H1 (cell line): ENCODE results near the gene MFAP1. TPM values are rescaled to one million over a fixed set of nuclear protein-coding genes. Genes with fewer than 3 reads are reported as not detected.

Source experiments
- SUZ12 ChIP-seq: fragments of 200-600 bp; sonication (generic); IDR thresholded peaks from 2 replicates; pipeline ENCODE4 v1.6.1; 2012; ENCODE audit warnings: mild to moderate bottlenecking, inconsistent platforms, low read length, moderate library complexity, mixed read lengths
- polyA plus RNA-seq, 7 experiments: library from polyadenylated mRNA; depleted of rRNA in 3 of 7; stranded (reverse) in 5 of 7; unstranded in 2 of 7; fragments of >200 nt in 5 of 7; fragments of 200-250 nt in 2 of 7; gene quantifications; 1 replicate in 5 of 7; 2 replicates in 1 of 7; 4 replicates in 1 of 7; pipeline versions ENCODE4 v1.2.1 to v1.2.3, GENCODE V29; 2011 to 2013; ENCODE audit warnings: missing spikeins in 2 of 7, mixed read lengths in 2 of 7
- total RNA-seq: library from RNA; stranded (reverse); fragmentation: NEBNext Ultra II Directional; extraction: Animal tissue kit (Norgen Biotek cat#: 25700); gene quantifications from 2 replicates; pipeline ENCODE4 v1.2.1, GENCODE V29; 2021
- TF ChIP-seq, protein P1 (sequence below): fragments of 300-600 bp; sonication (generic); IDR thresholded peaks from 2 replicates; pipeline ENCODE4 v1.7.1; 2012; ENCODE audit warnings: low read length, moderate library complexity, mild to moderate bottlenecking, inconsistent platforms; ENCODE audit not compliant: insufficient replicate concordance
- TF ChIP-seq, protein P2 (sequence below): IDR thresholded peaks from 2 replicates; pipeline ENCODE4 v1.6.1; 2012; ENCODE audit warnings: inconsistent platforms

MFAP1 gene
- total and polyA plus RNA-seq, 2 of the 8 experiments (the other 6 are each of a cell fraction or from before 2014, with no cell fraction given): 23.6 to 36.7 TPM

- TF ChIP-seq, protein P1, sequence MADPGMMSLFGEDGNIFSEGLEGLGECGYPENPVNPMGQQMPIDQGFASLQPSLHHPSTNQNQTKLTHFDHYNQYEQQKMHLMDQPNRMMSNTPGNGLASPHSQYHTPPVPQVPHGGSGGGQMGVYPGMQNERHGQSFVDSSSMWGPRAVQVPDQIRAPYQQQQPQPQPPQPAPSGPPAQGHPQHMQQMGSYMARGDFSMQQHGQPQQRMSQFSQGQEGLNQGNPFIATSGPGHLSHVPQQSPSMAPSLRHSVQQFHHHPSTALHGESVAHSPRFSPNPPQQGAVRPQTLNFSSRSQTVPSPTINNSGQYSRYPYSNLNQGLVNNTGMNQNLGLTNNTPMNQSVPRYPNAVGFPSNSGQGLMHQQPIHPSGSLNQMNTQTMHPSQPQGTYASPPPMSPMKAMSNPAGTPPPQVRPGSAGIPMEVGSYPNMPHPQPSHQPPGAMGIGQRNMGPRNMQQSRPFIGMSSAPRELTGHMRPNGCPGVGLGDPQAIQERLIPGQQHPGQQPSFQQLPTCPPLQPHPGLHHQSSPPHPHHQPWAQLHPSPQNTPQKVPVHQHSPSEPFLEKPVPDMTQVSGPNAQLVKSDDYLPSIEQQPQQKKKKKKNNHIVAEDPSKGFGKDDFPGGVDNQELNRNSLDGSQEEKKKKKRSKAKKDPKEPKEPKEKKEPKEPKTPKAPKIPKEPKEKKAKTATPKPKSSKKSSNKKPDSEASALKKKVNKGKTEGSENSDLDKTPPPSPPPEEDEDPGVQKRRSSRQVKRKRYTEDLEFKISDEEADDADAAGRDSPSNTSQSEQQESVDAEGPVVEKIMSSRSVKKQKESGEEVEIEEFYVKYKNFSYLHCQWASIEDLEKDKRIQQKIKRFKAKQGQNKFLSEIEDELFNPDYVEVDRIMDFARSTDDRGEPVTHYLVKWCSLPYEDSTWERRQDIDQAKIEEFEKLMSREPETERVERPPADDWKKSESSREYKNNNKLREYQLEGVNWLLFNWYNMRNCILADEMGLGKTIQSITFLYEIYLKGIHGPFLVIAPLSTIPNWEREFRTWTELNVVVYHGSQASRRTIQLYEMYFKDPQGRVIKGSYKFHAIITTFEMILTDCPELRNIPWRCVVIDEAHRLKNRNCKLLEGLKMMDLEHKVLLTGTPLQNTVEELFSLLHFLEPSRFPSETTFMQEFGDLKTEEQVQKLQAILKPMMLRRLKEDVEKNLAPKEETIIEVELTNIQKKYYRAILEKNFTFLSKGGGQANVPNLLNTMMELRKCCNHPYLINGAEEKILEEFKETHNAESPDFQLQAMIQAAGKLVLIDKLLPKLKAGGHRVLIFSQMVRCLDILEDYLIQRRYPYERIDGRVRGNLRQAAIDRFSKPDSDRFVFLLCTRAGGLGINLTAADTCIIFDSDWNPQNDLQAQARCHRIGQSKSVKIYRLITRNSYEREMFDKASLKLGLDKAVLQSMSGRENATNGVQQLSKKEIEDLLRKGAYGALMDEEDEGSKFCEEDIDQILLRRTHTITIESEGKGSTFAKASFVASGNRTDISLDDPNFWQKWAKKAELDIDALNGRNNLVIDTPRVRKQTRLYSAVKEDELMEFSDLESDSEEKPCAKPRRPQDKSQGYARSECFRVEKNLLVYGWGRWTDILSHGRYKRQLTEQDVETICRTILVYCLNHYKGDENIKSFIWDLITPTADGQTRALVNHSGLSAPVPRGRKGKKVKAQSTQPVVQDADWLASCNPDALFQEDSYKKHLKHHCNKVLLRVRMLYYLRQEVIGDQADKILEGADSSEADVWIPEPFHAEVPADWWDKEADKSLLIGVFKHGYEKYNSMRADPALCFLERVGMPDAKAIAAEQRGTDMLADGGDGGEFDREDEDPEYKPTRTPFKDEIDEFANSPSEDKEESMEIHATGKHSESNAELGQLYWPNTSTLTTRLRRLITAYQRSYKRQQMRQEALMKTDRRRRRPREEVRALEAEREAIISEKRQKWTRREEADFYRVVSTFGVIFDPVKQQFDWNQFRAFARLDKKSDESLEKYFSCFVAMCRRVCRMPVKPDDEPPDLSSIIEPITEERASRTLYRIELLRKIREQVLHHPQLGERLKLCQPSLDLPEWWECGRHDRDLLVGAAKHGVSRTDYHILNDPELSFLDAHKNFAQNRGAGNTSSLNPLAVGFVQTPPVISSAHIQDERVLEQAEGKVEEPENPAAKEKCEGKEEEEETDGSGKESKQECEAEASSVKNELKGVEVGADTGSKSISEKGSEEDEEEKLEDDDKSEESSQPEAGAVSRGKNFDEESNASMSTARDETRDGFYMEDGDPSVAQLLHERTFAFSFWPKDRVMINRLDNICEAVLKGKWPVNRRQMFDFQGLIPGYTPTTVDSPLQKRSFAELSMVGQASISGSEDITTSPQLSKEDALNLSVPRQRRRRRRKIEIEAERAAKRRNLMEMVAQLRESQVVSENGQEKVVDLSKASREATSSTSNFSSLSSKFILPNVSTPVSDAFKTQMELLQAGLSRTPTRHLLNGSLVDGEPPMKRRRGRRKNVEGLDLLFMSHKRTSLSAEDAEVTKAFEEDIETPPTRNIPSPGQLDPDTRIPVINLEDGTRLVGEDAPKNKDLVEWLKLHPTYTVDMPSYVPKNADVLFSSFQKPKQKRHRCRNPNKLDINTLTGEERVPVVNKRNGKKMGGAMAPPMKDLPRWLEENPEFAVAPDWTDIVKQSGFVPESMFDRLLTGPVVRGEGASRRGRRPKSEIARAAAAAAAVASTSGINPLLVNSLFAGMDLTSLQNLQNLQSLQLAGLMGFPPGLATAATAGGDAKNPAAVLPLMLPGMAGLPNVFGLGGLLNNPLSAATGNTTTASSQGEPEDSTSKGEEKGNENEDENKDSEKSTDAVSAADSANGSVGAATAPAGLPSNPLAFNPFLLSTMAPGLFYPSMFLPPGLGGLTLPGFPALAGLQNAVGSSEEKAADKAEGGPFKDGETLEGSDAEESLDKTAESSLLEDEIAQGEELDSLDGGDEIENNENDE: no peak
- TF ChIP-seq, protein P2, sequence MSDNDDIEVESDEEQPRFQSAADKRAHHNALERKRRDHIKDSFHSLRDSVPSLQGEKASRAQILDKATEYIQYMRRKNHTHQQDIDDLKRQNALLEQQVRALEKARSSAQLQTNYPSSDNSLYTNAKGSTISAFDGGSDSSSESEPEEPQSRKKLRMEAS: no peak
- no peak for TF ChIP-seq SUZ12
- TF ChIP-seq, all 59 proteins: peak for 0
Observed at GRCh38 chr15:43845421-43845820, 20.9 kb upstream of the MFAP1 start (continued).
